Measurements from ENCODE around the gene CERS6. TPM values are rescaled to one million over a fixed set of nuclear protein-coding genes. Genes with fewer than 3 reads are reported as not detected.

The CERS6 gene
- total RNA-seq, 4 donors from 2014 or later: 53.7 to 78.3 (median 63.8) TPM

- WGBS, 2 donors: 45 to 50% methylated on average over 10 of the region's 10 CpGs
- no peak overlapping the region for H3K4me3 ChIP-seq (ENCODE audit: low read depth, poor library complexity, severe bottlenecking)
- no peak for TF ChIP-seq POLR2A (IDR thresholded peaks at IDR 0.05)
- no peak for TF ChIP-seq CTCF (IDR thresholded peaks at IDR 0.05)
- DNase-seq (ENCODE audit: low spot score in 2 of 2): no peak
- intact Hi-C loops (cut with DNase I; ENCODE audit: low total_unique reads): no loop called here
Measured at GRCh38 chr2:168819050-168819715, 363.1 kb downstream of the CERS6 start.

DNA sequence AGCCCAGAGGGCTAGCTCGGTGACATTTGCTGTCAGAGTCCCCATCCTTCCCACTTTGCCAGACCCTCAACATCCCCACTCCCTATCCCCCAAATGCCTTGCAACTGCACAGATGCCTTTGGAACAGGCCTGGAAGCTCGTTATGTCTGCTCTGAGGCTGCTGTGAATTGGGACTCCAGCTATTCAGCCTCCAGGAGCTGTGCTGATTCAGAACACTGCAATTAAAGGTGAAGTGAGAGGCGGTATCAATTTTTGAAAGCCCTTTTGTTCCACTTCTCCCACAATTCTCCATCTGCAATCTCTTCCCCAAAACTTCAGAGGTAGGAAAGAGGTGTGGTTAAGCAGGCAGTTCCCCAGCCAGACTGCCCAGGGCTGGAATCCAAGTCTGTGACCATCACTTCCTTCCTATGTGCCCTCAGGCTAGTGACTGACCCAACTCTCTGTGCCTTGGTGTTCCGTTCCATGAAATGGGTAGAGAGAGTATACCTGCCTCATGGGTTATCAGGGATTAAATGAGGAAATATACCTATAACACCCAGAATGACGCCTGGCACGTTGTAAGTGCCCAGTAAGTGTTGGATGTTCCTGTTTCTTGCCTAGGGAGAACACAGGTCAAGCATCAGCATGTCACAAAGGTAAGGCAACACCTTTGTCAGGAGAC, 363.9 kb downstream of the CERS6 start:
- 84 to 89% methylated on average over 6 of the region's 6 CpGs for WGBS, 2 donors
- no peak overlapping the region for H3K4me3 ChIP-seq (ENCODE audit: low read depth, poor library complexity, severe bottlenecking)
- no peak for DNase-seq (ENCODE audit: low spot score in 2 of 2)
- intact Hi-C loops (cut with DNase I; ENCODE audit: low total_unique reads): no loop called here
- TF ChIP-seq CTCF (IDR thresholded peaks at IDR 0.05): no peak
- no peak for TF ChIP-seq POLR2A (IDR thresholded peaks at IDR 0.05)

DNA sequence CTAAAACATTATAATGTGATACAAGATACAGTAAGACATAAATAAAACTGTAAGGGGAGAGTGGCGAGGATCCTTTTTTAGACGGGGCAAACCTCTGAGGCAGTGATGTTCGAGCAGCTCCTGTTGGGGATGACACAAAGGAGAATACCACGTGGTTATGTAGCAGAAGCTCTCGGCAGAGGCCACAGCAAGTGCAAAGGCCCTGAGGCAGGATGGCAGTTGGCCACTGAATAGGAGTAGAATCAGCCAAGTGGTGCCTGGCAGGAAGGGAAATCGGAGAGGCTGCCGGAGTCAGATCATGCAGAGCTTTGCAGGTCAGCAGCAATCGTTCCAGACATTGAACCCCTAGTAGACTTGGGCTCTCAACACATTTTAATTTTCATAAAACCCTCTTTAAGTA, 365.5 kb downstream of the CERS6 start:
- no peak for DNase-seq (ENCODE audit: low spot score in 2 of 2)
- WGBS, 2 donors: 58 to 69% methylated on average over 8 of the region's 8 CpGs
- no peak for TF ChIP-seq CTCF (IDR thresholded peaks at IDR 0.05)
- TF ChIP-seq POLR2A (IDR thresholded peaks at IDR 0.05): no peak
- no peak overlapping the region for H3K4me3 ChIP-seq (ENCODE audit: low read depth, poor library complexity, severe bottlenecking)
- intact Hi-C loops (cut with DNase I; ENCODE audit: low total_unique reads): no loop called here

- TF ChIP-seq CTCF (IDR thresholded peaks at IDR 0.05) (no peak), POLR2A (IDR thresholded peaks at IDR 0.05) (no peak)
- 91 to 94% methylated on average over 1 of the region's 1 CpG for WGBS, 2 donors
- no peak overlapping the region for H3K4me3 ChIP-seq (ENCODE audit: low read depth, poor library complexity, severe bottlenecking)
- DNase-seq (ENCODE audit: low spot score in 2 of 2): no peak
- intact Hi-C loops (cut with DNase I; ENCODE audit: low total_unique reads): no loop called here
Measured at GRCh38 chr2:168821992-168822391, 365.9 kb downstream of the CERS6 start.

Small RNA genes lying within 50 kb of the gene (microRNA-seq; reads per million reads assigned to microRNA genes)
- 0 to 1.7 reads per million in 2 donors for gene MIR4774 (ENCODE audit: borderline number of aligned reads in 1 of 2, borderline replicate concordance in 2 of 2)

Other genes starting within 250 kb of the CERS6 start
- gene STK39, start 208.7 kb upstream of the CERS6 start, total RNA-seq: 10 to 100 TPM in 3 of 4 donors, 1 to 10 TPM in 1; 8.9 to 28.3 (median 14.5) TPM